KMS-11 (cell line): ENCODE measurements around the gene TFAP2A.

Experiments
- H2AFZ ChIP-seq: fragments of 200-600 bp; sonication (generic); 2 replicates; pipeline ENCODE4 v1.6.1; 2016; ENCODE audit warnings: antibody characterized with exemption, mixed run types, low read depth
- H3K27ac ChIP-seq: fragments of 200-600 bp; sonication (generic); 2 replicates; pipeline ENCODE4 v1.6.1; 2016; ENCODE audit warnings: mild to moderate bottlenecking, mixed run types
- H3K27me3 ChIP-seq: fragments of 200-600 bp; sonication (generic); 2 replicates; pipeline ENCODE4 v1.6.1; 2017; ENCODE audit warnings: mild to moderate bottlenecking, low read depth, mixed run types, moderate library complexity; ENCODE audit not compliant: insufficient read depth
- H3K36me3 ChIP-seq: fragments of 200-600 bp; sonication (generic); 2 replicates; pipeline ENCODE4 v1.6.1; 2017; ENCODE audit warnings: mild to moderate bottlenecking, mixed run types; ENCODE audit not compliant: insufficient read depth
- H3K4me1 ChIP-seq: fragments of 200-600 bp; sonication (generic); 2 replicates; pipeline ENCODE4 v1.6.1; 2016; ENCODE audit warnings: mild to moderate bottlenecking, low read depth, mixed run types; ENCODE audit not compliant: poor library complexity, severe bottlenecking
- H3K4me2 ChIP-seq: fragments of 200-600 bp; sonication (generic); 2 replicates; pipeline ENCODE4 v1.7.0; 2016; ENCODE audit warnings: mild to moderate bottlenecking, mixed run types
- H3K4me3 ChIP-seq: fragments of 200-600 bp; sonication (generic); IDR thresholded peaks from 2 replicates; pipeline ENCODE4 v1.6.1; 2017; ENCODE audit warnings: low read depth, low read length, mixed read lengths; ENCODE audit not compliant: insufficient read depth
- H3K79me2 ChIP-seq: fragments of 200-600 bp; sonication (generic); 2 replicates; pipeline ENCODE4 v1.6.1; 2016; ENCODE audit warnings: low read depth, mixed run types; ENCODE audit not compliant: insufficient read depth
- H3K9ac ChIP-seq: fragments of 200-600 bp; sonication (generic); 2 replicates; pipeline ENCODE4 v1.6.1; 2016; ENCODE audit warnings: mild to moderate bottlenecking, mixed run types
- H4K20me1 ChIP-seq: fragments of 200-600 bp; sonication (generic); 2 replicates; pipeline ENCODE4 v1.6.1; 2016; ENCODE audit warnings: mild to moderate bottlenecking, mixed run types; ENCODE audit not compliant: insufficient read depth
- TF ChIP-seq, protein P1 (sequence below): fragments of 200-600 bp; sonication (generic); conservative IDR thresholded peaks from 2 replicates; pipeline ENCODE4 v1.6.1; 2017; ENCODE audit warnings: low read depth, mild to moderate bottlenecking, antibody characterized with exemption, low read length, moderate library complexity, mixed read lengths

Gene TFAP2A

DNA sequence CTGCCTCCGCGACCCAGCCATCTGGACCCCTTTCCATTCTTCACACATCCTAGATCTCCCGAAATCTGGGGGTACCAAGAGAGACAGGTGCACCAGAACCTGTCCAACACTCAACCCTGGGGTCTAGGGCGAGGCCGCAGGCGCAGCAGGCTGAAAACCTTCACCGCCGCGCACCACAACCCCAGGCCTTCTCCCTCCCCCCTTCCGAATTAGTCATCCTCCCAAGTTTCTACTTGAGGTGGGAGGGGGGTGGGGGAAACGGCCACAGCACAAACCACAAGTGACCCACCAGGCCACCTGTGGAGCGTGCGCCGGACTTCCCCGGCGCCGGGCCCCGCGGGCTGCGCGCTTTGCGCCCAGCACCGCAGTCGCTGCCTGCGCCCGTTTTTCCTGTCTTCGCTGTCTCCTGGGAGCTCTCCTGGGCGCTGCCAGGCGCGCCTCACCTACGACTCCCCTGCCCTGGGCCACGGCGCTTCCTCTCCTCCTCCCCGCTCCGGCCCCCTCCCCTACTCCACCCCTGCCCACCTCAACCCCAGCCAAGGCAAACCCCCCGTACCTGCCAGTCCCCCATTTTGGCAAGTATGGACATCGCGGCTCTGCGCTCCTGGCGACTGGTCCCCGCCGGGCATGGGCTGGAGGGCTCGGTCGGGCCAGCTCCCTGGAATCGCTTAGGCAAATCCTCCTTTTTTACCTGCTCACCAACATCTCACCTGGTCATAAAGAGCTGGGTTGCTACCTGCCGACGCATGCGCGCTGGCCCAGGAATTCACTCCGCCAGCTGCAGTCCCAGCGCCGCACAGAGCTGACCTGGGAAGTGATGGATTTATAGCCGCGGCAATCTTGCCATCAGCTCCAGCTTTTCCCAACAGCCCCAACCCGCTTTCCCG is 4.2 kb upstream of the TFAP2A start:
- H3K27ac ChIP-seq = no peak overlapping the region
- no peaks in the 10 kb centered on the region for H3K27me3 ChIP-seq
- no peak overlapping the region for H3K4me3 ChIP-seq
- H2AFZ ChIP-seq = peak overlapping the region; percentile 47; the same call in 1 of the 2 replicates
- no peaks in the 10 kb centered on the region for H3K79me2 ChIP-seq
- peaks cover 17% of the 10 kb centered on the region for H3K4me1 ChIP-seq
- H3K4me2 ChIP-seq = peak overlapping the region; percentile 45; the same call in 1 of the 2 replicates
- no peak overlapping the region for H3K9ac ChIP-seq
- no peaks in the 10 kb centered on the region for H4K20me1 ChIP-seq
- TF ChIP-seq, protein P1, sequence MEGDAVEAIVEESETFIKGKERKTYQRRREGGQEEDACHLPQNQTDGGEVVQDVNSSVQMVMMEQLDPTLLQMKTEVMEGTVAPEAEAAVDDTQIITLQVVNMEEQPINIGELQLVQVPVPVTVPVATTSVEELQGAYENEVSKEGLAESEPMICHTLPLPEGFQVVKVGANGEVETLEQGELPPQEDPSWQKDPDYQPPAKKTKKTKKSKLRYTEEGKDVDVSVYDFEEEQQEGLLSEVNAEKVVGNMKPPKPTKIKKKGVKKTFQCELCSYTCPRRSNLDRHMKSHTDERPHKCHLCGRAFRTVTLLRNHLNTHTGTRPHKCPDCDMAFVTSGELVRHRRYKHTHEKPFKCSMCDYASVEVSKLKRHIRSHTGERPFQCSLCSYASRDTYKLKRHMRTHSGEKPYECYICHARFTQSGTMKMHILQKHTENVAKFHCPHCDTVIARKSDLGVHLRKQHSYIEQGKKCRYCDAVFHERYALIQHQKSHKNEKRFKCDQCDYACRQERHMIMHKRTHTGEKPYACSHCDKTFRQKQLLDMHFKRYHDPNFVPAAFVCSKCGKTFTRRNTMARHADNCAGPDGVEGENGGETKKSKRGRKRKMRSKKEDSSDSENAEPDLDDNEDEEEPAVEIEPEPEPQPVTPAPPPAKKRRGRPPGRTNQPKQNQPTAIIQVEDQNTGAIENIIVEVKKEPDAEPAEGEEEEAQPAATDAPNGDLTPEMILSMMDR = no peak
- H3K36me3 ChIP-seq = no peaks in the 10 kb centered on the region

DNA sequence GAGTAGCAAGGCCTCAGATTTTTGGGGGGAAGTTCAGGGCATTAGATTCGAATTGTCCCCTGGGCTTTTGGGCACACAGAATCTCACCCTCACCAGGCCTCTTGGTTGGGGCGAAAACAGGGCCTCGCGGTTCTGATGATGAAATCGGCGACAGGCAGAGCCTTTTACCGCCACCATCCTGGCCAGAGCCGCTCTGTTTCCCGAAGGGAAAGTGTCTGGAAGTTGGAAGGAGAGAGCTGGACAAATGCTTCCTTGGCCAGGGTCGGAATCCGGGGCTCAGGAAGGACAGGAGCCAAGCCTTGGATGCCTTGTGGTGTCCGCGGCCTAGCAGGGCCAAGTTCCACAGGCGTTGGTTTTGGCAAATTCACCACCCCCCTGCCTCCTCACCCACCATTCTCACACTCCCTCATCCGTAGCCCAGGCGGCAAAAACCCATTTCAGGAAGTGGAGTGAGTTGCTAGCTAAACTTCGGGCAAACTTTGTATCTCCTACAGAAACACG is 3.5 kb upstream of the TFAP2A start:
- H2AFZ ChIP-seq = peak overlapping the region; percentile 47; the same call in 1 of the 2 replicates
- H3K4me1 ChIP-seq = peaks cover 20% of the 10 kb centered on the region
- no peaks in the 10 kb centered on the region for H3K36me3 ChIP-seq
- no peaks in the 10 kb centered on the region for H4K20me1 ChIP-seq
- H3K27ac ChIP-seq = no peak overlapping the region
- H3K4me2 ChIP-seq = peak overlapping the region; percentile 45; the same call in 1 of the 2 replicates
- H3K27me3 ChIP-seq = no peaks in the 10 kb centered on the region
- TF ChIP-seq, protein P1 = no peak
- no peak overlapping the region for H3K4me3 ChIP-seq
- no peaks in the 10 kb centered on the region for H3K79me2 ChIP-seq
- H3K9ac ChIP-seq = no peak overlapping the region

DNA sequence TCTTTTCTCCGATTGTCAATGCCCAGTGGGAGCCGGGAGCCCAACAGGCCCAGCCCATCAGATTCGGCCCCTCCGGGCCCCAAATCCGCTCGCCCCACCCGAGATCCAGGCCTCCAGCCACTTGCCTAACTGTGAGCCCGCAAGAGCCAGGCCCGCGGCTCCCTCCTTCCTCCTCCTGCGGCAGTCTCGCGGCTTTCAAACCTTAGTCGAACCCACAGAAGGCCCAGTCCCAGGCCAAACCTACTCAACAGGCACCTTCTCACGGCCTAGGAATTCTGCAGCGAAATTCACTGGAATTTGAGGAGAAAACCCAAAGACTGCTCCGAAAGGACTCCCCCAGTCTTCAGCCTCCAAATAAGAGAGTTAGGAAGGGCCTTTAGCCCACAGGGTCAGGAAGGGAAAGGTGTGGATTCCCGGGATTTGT is 2.8 kb upstream of the TFAP2A start:
- Histone ChIP-seq H3K27me3 (no peaks in the 10 kb centered on the region), H4K20me1 (no peaks in the 10 kb centered on the region), H3K36me3 (no peaks in the 10 kb centered on the region), H3K4me2 (no peak overlapping the region), H3K27ac (no peak overlapping the region), H3K4me1 (peaks cover 20% of the 10 kb centered on the region), H3K79me2 (no peaks in the 10 kb centered on the region), H2AFZ (no peak overlapping the region), H3K9ac (no peak overlapping the region), H3K4me3 (no peak overlapping the region)
- TF ChIP-seq, protein P1 = no peak

DNA sequence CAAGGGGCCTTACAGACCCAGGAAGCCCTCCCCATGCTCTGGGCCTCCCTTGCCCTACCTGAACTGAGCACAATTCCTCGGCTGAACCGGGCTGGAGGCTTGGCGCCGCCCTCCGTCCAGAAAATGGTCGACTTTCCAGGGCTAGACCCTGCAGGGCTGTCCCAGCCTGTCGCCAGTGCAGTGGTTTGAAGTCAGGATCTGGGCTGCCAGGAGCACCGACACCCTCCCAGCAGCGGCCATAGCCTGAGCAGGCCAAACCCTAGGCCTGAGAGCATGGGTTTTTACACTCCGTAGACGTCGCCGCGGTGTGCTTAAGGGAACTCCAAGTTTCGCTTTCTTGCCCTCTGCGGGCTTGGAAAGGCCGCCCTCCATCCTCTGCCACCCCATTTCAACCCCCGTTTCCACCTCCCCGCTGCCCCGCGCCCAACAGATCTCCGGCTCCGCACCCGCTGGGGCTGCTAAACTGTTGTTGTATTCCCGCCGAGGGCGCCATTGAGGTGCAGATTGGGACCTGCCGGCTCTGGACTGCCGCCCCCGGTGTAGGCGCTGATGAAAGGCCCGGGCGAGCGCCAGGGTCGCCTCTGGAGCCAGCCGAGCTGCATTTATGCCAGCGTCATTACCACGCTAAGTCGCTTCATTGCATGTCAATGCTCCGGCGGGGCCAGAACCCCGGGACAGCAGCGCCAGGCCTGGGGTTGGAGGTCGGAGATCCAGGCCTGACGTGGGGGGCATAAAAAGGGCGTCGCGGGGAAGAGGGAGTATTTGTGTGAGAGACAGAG is 2.2 kb upstream of the TFAP2A start:
- no peaks in the 10 kb centered on the region for H3K27me3 ChIP-seq
- H3K4me3 ChIP-seq = no peak overlapping the region
- no peak overlapping the region for H3K27ac ChIP-seq
- no peak overlapping the region for H3K4me2 ChIP-seq
- H4K20me1 ChIP-seq = no peaks in the 10 kb centered on the region
- H3K4me1 ChIP-seq = peaks cover 20% of the 10 kb centered on the region
- no peaks in the 10 kb centered on the region for H3K36me3 ChIP-seq
- H3K79me2 ChIP-seq = no peaks in the 10 kb centered on the region
- H2AFZ ChIP-seq = no peak overlapping the region
- TF ChIP-seq, protein P1 = no peak
- H3K9ac ChIP-seq = no peak overlapping the region
